Limb (tissue), 2 donors: ENCODE measurements around the gene SASH1.

ENCODE experiments used
- DNase-seq, 2 donors: peaks; one replicate each; pipeline ENCODE4 v3.0.0-alpha.2; 2016; ENCODE audit errors: extremely low spot score in 2 of 2

Gene SASH1

GRCh38 chr6:148342350-148343046, at the start of gene SASH1:
Gene SASH1 (plus strand): TSS chr6:148342838. CDS start chr6:148343068, 230 bp downstream.
- peak; percentile 67 to 82 for DNase-seq

- DNase-seq, result no peak
These were observed 49.2 kb upstream of the SASH1 start for GRCh38 chr6:148293181-148293995.

GRCh38 chr6:148294059-148294458, 48.6 kb upstream of the SASH1 start:
- DNase-seq, result no peak

DNA sequence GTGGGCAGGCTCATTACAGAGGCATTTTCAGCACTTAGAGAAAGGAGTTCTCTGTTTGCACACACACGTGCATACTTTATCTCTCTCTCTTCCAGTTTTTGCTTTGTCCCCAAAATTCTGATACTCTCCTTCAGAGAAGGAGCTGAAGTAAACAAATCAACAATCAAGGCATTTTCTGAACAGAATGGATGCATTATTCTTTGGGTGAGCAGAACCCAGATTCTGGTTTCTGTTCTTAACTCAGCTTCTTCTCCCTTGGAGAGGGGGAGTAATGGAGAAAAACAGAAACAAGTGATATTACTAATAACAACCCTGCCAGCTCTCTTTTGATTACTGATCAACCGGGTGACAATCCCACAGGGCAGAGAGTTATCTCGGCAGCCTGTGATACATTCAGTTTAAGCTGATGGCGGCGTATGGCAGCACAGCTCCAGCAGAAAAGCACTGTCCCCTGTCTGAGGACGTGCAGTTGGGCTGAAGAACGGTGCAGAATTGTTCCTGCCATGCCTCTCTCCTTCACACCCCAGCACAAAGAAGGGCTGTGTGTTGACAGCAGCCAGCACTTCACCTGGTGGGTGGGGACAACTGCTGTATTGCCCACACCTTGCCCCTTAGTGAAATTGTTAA, 47.3 kb upstream of the SASH1 start:
- DNase-seq, result no peak

DNA sequence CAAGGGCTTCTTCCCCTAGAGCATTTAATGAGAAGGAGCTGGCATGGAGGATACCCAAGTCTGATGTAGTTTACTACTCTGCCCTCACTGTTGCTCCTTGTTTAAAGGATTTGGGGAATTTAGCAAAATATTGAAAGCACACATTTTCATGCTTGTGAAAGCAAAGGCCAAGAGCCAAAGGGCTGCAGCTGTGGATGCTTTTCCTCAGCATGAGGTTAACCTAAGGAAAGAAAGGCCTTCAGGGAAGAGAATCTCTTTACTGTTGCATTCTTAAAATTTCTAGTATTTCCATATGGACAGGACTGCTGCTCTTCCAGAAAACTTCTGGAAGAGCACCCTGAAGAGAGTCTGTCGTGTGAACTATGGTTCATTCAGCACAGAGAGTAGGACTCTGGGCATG, 45.9 kb upstream of the SASH1 start:
- DNase-seq, result no peak

- DNase-seq, result no peak
These were observed 44.0 kb upstream of the SASH1 start for GRCh38 chr6:148298683-148299082.

DNA sequence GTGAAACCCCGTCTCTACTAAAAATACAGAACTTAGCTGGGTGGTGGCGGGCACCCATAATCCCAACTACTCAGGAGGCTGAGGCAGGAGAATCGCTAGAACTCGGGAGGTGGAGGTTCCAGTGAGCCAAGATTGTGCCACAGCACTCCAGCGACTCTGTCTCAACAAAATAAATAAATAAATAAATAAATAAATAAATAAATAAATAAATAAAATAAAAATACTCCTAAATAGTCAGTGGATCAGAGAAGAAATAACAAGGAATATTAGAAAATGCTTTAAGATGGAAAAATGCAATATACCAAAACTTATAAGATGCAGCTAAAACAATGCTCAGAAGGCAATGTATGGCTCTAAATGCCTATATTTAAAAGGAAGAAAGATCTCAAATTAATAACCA, 39.0 kb upstream of the SASH1 start:
- no peak for DNase-seq

GRCh38 chr6:148304976-148305375, 37.7 kb upstream of the SASH1 start:
- DNase-seq, result no peak

DNA sequence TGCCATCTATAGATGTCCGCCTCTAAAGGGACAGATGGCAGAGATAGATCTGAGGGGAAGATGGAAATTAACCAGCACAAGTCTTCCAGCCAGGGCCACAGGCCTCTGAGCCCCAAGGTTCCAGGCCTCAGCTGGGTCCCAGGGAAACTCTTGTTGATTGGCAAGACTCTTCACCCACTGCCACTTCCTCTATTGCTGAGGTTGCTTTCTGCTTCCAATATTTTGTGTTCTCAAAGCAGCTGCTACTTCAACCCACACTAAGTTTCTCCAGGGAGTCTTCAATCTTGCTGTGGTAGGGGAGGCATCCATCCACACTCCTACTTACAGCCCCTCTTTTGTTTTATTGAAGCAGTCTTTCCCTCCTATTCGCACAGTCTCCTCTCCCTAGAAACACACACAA, 36.4 kb upstream of the SASH1 start:
- DNase-seq, result no peak

- no peak for DNase-seq
These were observed 35.2 kb upstream of the SASH1 start for GRCh38 chr6:148307405-148307804.

- DNase-seq, result no peak
These were observed 33.3 kb upstream of the SASH1 start for GRCh38 chr6:148309301-148309700.

DNA sequence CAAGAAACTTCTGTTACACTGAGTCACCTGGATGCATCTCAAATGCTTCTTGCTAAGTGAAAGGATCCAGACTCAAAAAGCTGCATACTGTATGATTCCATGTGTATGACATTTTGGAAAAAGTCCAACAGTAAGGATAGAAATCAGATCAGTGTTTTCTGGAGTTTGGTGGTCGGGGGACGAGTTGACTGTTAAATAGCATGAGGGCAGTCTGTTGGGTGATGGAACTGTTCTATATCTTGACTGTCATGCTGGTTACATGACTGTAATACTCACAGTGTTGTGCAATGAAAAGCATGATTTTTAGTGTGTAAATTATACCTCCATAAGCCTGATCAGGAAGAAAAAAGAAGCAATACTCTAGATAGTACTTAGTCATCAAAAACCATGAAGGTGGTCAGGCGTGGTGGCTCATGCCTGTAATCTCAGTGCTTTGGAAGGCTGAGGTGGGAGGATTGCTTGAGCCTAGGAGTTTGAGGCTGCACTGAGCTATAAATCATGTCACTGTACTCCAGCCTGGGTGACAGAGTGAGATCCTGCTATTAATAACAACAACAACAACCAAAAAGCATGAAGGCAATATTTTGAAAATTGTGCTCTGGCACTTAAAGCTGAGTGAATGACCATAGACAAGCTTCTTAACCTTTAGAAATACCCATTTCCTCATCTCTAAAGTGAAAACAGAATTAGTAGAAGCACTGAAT, 30.5 kb upstream of the SASH1 start:
- DNase-seq, result no peak

GRCh38 chr6:148313488-148313887, 29.1 kb upstream of the SASH1 start:
- DNase-seq, result peak in 1 of 2 donors; percentile 51

- no peak for DNase-seq
These were observed 26.3 kb upstream of the SASH1 start for GRCh38 chr6:148316308-148316707.

GRCh38 chr6:148317051-148317450, 25.6 kb upstream of the SASH1 start:
- DNase-seq, result no peak

- DNase-seq, result no peak
These were observed 24.9 kb upstream of the SASH1 start for GRCh38 chr6:148317739-148318138.

DNA sequence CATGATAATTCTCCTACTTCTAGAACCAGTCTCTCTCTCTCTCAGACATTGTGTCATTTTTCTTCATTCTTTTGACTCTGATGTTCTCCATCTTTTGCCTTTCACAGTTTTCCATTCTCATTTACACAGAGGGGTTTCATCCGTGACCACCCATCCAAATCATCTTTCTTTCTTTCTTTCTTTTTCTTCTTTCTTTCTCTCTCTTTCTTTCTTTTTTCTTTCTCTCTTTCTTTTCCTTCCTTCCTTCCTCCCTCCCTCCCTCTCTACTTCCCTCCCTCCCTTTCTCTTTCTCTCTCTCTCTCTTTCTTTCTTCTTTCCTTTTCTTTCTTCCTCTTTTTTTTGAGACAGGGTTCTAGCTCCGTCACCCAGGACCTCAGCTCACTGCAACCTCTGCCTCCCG, 19.9 kb upstream of the SASH1 start:
- DNase-seq, result no peak

DNA sequence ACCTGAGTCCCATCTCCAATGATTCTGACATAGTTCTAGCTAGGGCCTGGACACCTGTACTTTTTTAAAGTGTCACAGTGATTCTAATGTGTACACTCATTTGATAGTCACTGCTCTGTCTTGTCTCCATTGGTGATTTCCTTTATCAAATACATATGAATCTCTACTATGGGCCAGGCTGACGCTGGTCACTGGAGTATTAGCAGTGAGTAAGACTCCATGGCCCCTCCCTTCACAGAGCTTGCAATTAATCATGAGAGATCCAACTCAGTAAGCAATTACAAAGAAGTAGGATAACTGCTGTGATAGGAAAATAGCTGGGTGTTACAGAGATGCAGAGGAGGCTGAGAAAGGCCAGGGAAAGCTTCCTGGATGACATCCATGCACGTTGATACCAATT, 19.3 kb upstream of the SASH1 start:
- no peak for DNase-seq

DNA sequence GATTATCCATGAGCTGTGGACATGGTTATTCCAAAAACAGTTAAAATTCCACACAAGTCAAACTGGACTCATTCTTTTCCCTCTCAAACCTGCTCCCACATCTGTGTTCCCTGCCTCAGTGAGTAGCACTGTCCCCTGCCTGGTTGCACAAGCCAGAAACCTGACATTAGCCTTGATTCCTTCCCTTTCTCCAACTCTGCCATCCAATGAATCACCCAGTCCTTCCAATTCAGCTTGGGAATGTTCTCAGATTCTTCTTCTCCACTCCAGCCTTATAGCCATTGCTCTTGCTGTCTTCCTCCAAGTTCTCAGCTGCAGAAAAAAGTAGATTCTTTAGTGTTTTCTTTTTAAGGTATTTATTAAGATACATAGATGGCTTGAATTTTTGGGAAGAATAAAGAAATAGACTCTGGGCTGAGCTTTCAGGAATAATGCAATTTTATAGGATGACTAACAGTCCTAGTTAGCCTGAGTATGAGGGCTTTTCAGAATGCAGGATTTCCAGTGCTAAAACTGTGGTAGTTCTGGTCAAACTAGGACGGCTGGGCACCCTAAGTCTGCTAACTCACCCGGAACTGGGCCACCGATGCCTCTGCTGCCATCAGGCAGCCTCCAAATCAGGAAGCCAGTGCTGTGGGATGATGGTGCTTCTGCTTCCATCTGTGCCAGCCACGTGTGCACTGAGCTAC, 18.2 kb upstream of the SASH1 start:
- no peak for DNase-seq

GRCh38 chr6:148325316-148326068, 17.1 kb upstream of the SASH1 start:
- DNase-seq, result no peak
